A549 (cell line): Measurements from ENCODE around the gene GTF2A2. TPM values are rescaled to one million over a fixed set of nuclear protein-coding genes. Genes with fewer than 3 reads are reported as not detected.
A peak's percentile ranks its signal among the peaks of the same experiment; 100 is the strongest.
"Not testable (repeated sequence)": the region's sequence is repeated elsewhere in the genome, so short reads cannot be mapped to it uniquely, and the experiment has no call there.

Experiments
- ATAC-seq, 2 experiments: fragments of 200-7000 bp in 1 of 2; fragments of >200 bp in 1 of 2; cut with Nextera tagmentation in 1 of 2; cut with Tn5 transposase in 1 of 2; 3 replicates each; pipeline versions ENCODE4 v1.8.0 to v1.9.1; 2018 to 2020; ENCODE audit warnings: mild to moderate bottlenecking in 1 of 2, moderate library complexity in 1 of 2
- CTCF ChIA-PET: fragments of 300-600 bp; sonication (Branson Sonifier 250); formaldehyde crosslinking; extraction: SDS; loops from one replicate; lab custom pipeline; 2021; ENCODE audit warnings: antibody characterized with exemption, inconsistent platforms; lab: Yijun Ruan, JAX
- POLR2A ChIA-PET: fragments of 350-600 bp; formaldehyde crosslinking; extraction: SDS; loops from one replicate; lab custom pipeline; 2021; ENCODE audit warnings: antibody characterized with exemption, inconsistent platforms; lab: Yijun Ruan, JAX
- DNase-seq, 2 experiments: peaks; one replicate each; pipeline versions ENCODE4 v3.0.0 to v3.0.0-alpha.2; 2011 to 2016; ENCODE audit warnings: low read depth in 1 of 2, low spot score in 1 of 2
- FAIRE-seq: peaks from 2 replicates; lab custom pipeline; 2011; peaks lifted over from hg19 to GRCh38; lab: Jason Lieb, UNC
- H3K27ac ChIP-seq, 2 experiments: fragments of >200 bp; sonication (Bioruptor Twin); formaldehyde crosslinking; 3 replicates each; pipeline ENCODE4 v1.5.1; 2016 to 2017
- H3K4me1 ChIP-seq: fragments of >200 bp; sonication (Bioruptor Twin); formaldehyde crosslinking; 3 replicates; pipeline ENCODE4 v1.6.1; 2016
- H3K4me2 ChIP-seq: fragments of >200 bp; sonication (Bioruptor Twin); formaldehyde crosslinking; 3 replicates; pipeline ENCODE4 v1.6.1; 2016
- H3K4me3 ChIP-seq: fragments of >200 bp; sonication (Bioruptor Twin); formaldehyde crosslinking; 3 replicates; pipeline ENCODE4 v1.5.1; 2016
- H3K9me3 ChIP-seq: fragments of >200 bp; sonication (Bioruptor Twin); formaldehyde crosslinking; 3 replicates; pipeline ENCODE4 v1.6.1; 2016
- ATOH8 ChIP-seq: fragments of 250-450 bp; sonication (Bioruptor Pico); IDR thresholded peaks from 2 replicates; pipeline ENCODE4 v1.5.0; 2020; ENCODE audit warnings: low read depth, mild to moderate bottlenecking, moderate library complexity
- BHLHE40 ChIP-seq: IDR thresholded peaks from 2 replicates; pipeline ENCODE4 v1.6.1; 2012; ENCODE audit warnings: low read depth, low read length, inconsistent platforms
- CEBPB ChIP-seq, 2 experiments: fragments of >200 bp in 1 of 2; sonication (Bioruptor Twin) in 1 of 2; formaldehyde crosslinking in 1 of 2; IDR thresholded peaks; 2 replicates each; pipeline ENCODE4 v1.6.1; 2012 to 2016
- EHMT2 ChIP-seq: fragments of 200-600 bp; sonication (generic); IDR thresholded peaks from 2 replicates; pipeline ENCODE4 v1.6.1; 2016; ENCODE audit warnings: antibody characterized with exemption, low read depth, mild to moderate bottlenecking, moderate library complexity
- ESRRA ChIP-seq: fragments of 150-350 bp; IDR thresholded peaks from 2 replicates; pipeline ENCODE4 v1.6.1; 2014; ENCODE audit warnings: mild to moderate bottlenecking, low read length, borderline replicate concordance
- HDAC2 ChIP-seq: fragments of 200-600 bp; sonication (generic); IDR thresholded peaks from 2 replicates; pipeline ENCODE4 v1.6.1; 2016
- HOXA7 ChIP-seq: fragments of 250-450 bp; sonication (Bioruptor Pico); IDR thresholded peaks from 2 replicates; pipeline ENCODE4 v1.5.0; 2020; ENCODE audit warnings: mild to moderate bottlenecking, moderate library complexity
- MYC ChIP-seq: IDR thresholded peaks from 2 replicates; pipeline ENCODE4 v1.6.1; 2012; ENCODE audit warnings: mild to moderate bottlenecking, inconsistent platforms, low read length, improper control_type of control experiment, borderline replicate concordance
- NPAS2 ChIP-seq: fragments of 250-450 bp; sonication (Bioruptor Pico); IDR thresholded peaks from 2 replicates; pipeline ENCODE4 v1.8.0; 2022; ENCODE audit warnings: mild to moderate bottlenecking, moderate library complexity, borderline replicate concordance
- PHF8 ChIP-seq: fragments of 200-600 bp; sonication (generic); IDR thresholded peaks from 2 replicates; pipeline ENCODE4 v1.6.1; 2016; ENCODE audit warnings: low read depth, mild to moderate bottlenecking, antibody characterized with exemption, moderate library complexity, borderline replicate concordance
- RAD21 ChIP-seq, 2 experiments: fragments of >200 bp in 1 of 2; sonication (Bioruptor Twin) in 1 of 2; formaldehyde crosslinking in 1 of 2; IDR thresholded peaks in 1 of 2; conservative IDR thresholded peaks in 1 of 2; 2 replicates in 1 of 2; 3 replicates in 1 of 2; pipeline ENCODE4 v1.6.1; 2012 to 2018; ENCODE audit warnings: inconsistent platforms in 1 of 2
- RCOR1 ChIP-seq: fragments of 150-350 bp; IDR thresholded peaks from 2 replicates; pipeline ENCODE4 v1.6.1; 2014; ENCODE audit warnings: antibody characterized with exemption, low read length, low read depth
- RNF2 ChIP-seq: fragments of 200-600 bp; sonication (generic); IDR thresholded peaks from 2 replicates; pipeline ENCODE4 v1.6.1; 2016; ENCODE audit warnings: low read depth, mild to moderate bottlenecking, antibody characterized with exemption, moderate library complexity, borderline replicate concordance
- SMC3 ChIP-seq: fragments of >200 bp; sonication (Bioruptor Twin); formaldehyde crosslinking; IDR thresholded peaks from 3 replicates; pipeline ENCODE4 v1.6.1; 2018; ENCODE audit warnings: inconsistent platforms
- USF2 ChIP-seq: fragments of 450-650 bp; IDR thresholded peaks from 2 replicates; pipeline ENCODE4 v1.6.1; 2014; ENCODE audit warnings: antibody characterized with exemption
- ZC3H11A ChIP-seq: fragments of 450-650 bp; IDR thresholded peaks from 2 replicates; pipeline ENCODE4 v1.6.1; 2014; ENCODE audit warnings: antibody characterized with exemption, mild to moderate bottlenecking
- ZFP36 ChIP-seq: fragments of 450-650 bp; IDR thresholded peaks from 2 replicates; pipeline ENCODE4 v1.6.1; 2014; ENCODE audit warnings: borderline replicate concordance; ENCODE audit not compliant: partially characterized antibody
- WGBS: methylation state at CpG from one replicate; pipeline ENCODE4 v1.1.6; 2017; ENCODE audit errors: missing lambda C conversion rate; 5-methylcytosine and 5-hydroxymethylcytosine counted together
- polyA plus RNA-seq, 4 experiments: library from polyadenylated mRNA; depleted of rRNA in 3 of 4; stranded (reverse); fragments of >200 nt; fragmentation: RNase III in 1 of 4; extraction: RNeasy Plus Mini Kit Qiagen cat#74134 plus additional on column Dnase treatment in 1 of 4; gene quantifications; 2 replicates in 3 of 4; 3 replicates in 1 of 4; pipeline ENCODE4 v1.2.3, GENCODE V29; 2011 to 2017
- TF ChIP-seq, protein P1 (sequence below): fragments of >200 bp; sonication (Bioruptor Twin); formaldehyde crosslinking; IDR thresholded peaks from 2 replicates; pipeline ENCODE4 v1.6.1; 2016
- TF ChIP-seq, protein P2 (sequence below): fragments of 150-350 bp; IDR thresholded peaks from 2 replicates; pipeline ENCODE4 v1.6.1; 2014; ENCODE audit warnings: low read depth, mild to moderate bottlenecking, low read length
- TF ChIP-seq, protein P3 (sequence below): fragments of >200 bp; sonication (Bioruptor Twin); formaldehyde crosslinking; IDR thresholded peaks from 3 replicates; pipeline ENCODE4 v1.5.1; 2016

Gene GTF2A2
- polyA plus RNA-seq, 2 of the 4 experiments (the other 2 are of a cell fraction) = 220 to 282 TPM

DNA sequence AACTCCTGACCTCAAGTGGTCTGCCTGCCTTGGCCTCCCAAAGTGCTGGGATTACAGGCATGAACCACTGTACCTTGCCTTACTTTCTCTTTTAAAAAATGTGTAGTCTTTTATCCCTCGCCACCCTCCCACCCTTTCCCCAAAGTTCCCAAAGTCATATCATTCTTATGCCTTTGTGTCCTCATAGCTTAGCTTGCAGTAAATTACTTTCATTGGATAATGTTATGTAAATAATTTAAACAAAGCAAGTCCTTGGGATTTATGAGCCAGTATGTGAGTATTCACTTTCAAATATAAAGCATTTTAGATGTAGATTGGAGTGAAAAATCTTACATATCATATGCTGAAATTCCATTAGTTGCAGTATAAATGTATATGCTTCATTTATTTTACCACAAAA is 11.0 kb downstream of the GTF2A2 start:
- 91% methylated on average over 1 of the region's 1 CpG for WGBS

DNA sequence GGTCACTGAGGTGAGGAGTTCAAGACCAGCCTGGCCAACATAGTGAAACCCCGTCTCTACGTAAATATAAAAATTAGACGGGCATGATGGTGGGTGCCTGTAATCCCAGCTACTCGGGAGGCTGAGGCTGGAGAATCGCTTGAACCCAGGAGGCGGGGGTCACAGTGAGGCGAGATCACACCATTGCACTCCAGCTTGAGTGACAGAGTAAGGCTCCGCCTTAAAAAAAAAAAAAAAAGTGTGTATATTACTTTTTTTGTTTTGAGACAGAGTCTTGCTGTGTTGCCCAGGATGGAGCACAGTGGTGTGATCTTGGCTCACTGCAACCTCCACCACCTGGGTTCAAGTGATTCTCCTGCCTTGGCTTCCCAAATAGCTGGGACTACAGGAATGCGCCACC is 11.5 kb downstream of the GTF2A2 start:
- CTCF ChIA-PET = interaction anchor here (0.6 to 29.8 kb wide), 8 partner anchors 8 to 497 kb away, joined by 3 to 685 read pairs (median 4); no protein-coding TSS in a partner anchor
- not testable (repeated sequence) for ATAC-seq

More for the DNA sequence above, 11.0 kb downstream of the GTF2A2 start:
- DNase-seq = no peak
- POLR2A ChIA-PET = interaction anchor here (0.6 to 1.9 kb wide), 2 partner anchors 11 to 236 kb away, joined by 5 to 6 read pairs; partner anchors contain the start of gene GTF2A2
- no peak overlapping the region for H3K4me3 ChIP-seq
- no peak overlapping the region for H3K27ac ChIP-seq
- FAIRE-seq = peak; percentile 87
- no peaks in the 10 kb centered on the region for H3K9me3 ChIP-seq
- H3K4me2 ChIP-seq = no peak overlapping the region
- no peak for ATAC-seq
- CTCF ChIA-PET = interaction anchor here (0.6 to 29.8 kb wide), 6 partner anchors 13 to 496 kb away, joined by 3 to 685 read pairs (median 4); no protein-coding TSS in a partner anchor
- peaks cover 38% of the 10 kb centered on the region for H3K4me1 ChIP-seq
- no peak for TF ChIP-seq ZFP36
- no peak for TF ChIP-seq MYC
- no peak for TF ChIP-seq EHMT2
- TF ChIP-seq, protein P1, sequence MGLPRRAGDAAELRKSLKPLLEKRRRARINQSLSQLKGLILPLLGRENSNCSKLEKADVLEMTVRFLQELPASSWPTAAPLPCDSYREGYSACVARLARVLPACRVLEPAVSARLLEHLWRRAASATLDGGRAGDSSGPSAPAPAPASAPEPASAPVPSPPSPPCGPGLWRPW = no peak

GRCh38 chr15:59644756-59645155 is 12.6 kb downstream of the GTF2A2 start:
- Histone ChIP-seq H3K4me1 (peaks cover 28% of the 10 kb centered on the region), H3K27ac (no peak overlapping the region), H3K9me3 (no peaks in the 10 kb centered on the region), H3K4me3 (no peak overlapping the region), H3K4me2 (no peak overlapping the region)
- WGBS = 80% methylated on average over 4 of the region's 4 CpGs
- TF ChIP-seq ZC3H11A (no peak), USF2 (no peak), NPAS2 (CRISPR knock-in tag) (no peak), HDAC2 (no peak), CEBPB (IDR thresholded peaks at IDR 0.05) (no peak), RCOR1 (no peak), ATOH8 (CRISPR knock-in tag) (no peak), RNF2 (no peak)
- TF ChIP-seq, protein P2, sequence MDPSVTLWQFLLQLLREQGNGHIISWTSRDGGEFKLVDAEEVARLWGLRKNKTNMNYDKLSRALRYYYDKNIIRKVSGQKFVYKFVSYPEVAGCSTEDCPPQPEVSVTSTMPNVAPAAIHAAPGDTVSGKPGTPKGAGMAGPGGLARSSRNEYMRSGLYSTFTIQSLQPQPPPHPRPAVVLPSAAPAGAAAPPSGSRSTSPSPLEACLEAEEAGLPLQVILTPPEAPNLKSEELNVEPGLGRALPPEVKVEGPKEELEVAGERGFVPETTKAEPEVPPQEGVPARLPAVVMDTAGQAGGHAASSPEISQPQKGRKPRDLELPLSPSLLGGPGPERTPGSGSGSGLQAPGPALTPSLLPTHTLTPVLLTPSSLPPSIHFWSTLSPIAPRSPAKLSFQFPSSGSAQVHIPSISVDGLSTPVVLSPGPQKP = no peak
- CTCF ChIA-PET = interaction anchor here (0.7 to 29.8 kb wide), 10 partner anchors 8 to 111 kb away, joined by 3 to 685 read pairs (median 4); partner anchors contain the start of gene GTF2A2
- POLR2A ChIA-PET = interaction anchor here (1.4 to 1.9 kb wide), 2 partner anchors 10 to 13 kb away, joined by 4 to 6 read pairs; partner anchors contain the start of gene GTF2A2
- peak; percentile 24 to 63; a peak in 4 of 6 replicates for ATAC-seq
- DNase-seq = no peak
- FAIRE-seq = peak; percentile 7

More for the DNA sequence above, 11.5 kb downstream of the GTF2A2 start:
- H3K4me3 ChIP-seq, FAIRE-seq, DNase-seq, H3K4me2 ChIP-seq, H3K9me3 ChIP-seq, H3K27ac ChIP-seq: not testable (repeated sequence)
- peaks cover 38% of the 10 kb centered on the region for H3K4me1 ChIP-seq
- POLR2A ChIA-PET = interaction anchor here (0.6 to 1.9 kb wide), 3 partner anchors 11 to 25 kb away, joined by 3 to 6 read pairs (median 4); partner anchors contain the start of gene GTF2A2
- 96% methylated on average over 9 of the region's 9 CpGs for WGBS

DNA sequence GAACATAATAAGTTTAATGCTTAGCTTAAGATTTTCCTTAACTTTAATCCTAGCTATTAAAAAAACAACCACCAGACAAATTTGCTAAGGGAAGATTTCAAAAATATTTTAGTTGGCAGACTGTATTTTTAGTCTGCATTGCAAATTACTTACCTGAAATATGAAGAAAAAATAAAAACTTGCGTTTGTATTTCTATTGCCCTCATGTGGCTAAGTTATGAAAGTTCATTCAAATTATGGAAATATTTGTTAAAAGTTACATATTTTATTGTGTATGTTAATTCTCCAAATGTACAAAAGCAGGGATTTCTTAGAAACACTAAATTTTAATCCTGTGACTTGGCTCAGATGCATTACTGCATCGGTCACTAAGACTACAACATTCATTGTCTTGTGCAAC is 15.0 kb downstream of the GTF2A2 start:
- H3K27ac ChIP-seq = no peak overlapping the region
- POLR2A ChIA-PET = interaction anchor here (0.6 to 0.9 kb wide), 2 partner anchors 9 to 135 kb away, joined by 3 read pairs; no protein-coding TSS in a partner anchor
- peaks cover 6% of the 10 kb centered on the region for H3K4me1 ChIP-seq
- H3K9me3 ChIP-seq = no peaks in the 10 kb centered on the region
- ATAC-seq = no peak
- DNase-seq = no peak
- CTCF ChIA-PET = interaction anchor here (0.6 to 29.8 kb wide), 16 partner anchors 9 to 129 kb away, joined by 3 to 685 read pairs (median 4); partner anchors contain the start of gene GCNT3
- H3K4me3 ChIP-seq = no peak overlapping the region
- H3K4me2 ChIP-seq = no peak overlapping the region
- peak; percentile 78 for FAIRE-seq
- peak; percentile 43; the same call in 2 of the 3 replicates for TF ChIP-seq SMC3
- no peak for TF ChIP-seq BHLHE40
- no peak for TF ChIP-seq ESRRA
- TF ChIP-seq HOXA7 = 0 out of 2 replicates have a peak, but pooled peaks have one; percentile 34
- peak; percentile 28 to 52; a peak in 3 of 5 replicates for TF ChIP-seq RAD21 (conservative IDR thresholded peaks at IDR 0.05 in 1 of 2, IDR thresholded peaks at IDR 0.05 in 1 of 2)
- no peak for TF ChIP-seq PHF8
- TF ChIP-seq, protein P3, sequence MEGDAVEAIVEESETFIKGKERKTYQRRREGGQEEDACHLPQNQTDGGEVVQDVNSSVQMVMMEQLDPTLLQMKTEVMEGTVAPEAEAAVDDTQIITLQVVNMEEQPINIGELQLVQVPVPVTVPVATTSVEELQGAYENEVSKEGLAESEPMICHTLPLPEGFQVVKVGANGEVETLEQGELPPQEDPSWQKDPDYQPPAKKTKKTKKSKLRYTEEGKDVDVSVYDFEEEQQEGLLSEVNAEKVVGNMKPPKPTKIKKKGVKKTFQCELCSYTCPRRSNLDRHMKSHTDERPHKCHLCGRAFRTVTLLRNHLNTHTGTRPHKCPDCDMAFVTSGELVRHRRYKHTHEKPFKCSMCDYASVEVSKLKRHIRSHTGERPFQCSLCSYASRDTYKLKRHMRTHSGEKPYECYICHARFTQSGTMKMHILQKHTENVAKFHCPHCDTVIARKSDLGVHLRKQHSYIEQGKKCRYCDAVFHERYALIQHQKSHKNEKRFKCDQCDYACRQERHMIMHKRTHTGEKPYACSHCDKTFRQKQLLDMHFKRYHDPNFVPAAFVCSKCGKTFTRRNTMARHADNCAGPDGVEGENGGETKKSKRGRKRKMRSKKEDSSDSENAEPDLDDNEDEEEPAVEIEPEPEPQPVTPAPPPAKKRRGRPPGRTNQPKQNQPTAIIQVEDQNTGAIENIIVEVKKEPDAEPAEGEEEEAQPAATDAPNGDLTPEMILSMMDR = peak; percentile 49
- TF ChIP-seq, protein P1 = no peak
- TF ChIP-seq, all 56 proteins: peak for 4
- 66% methylated on average over 2 of the region's 2 CpGs for WGBS
